Glomerular visceral epithelial cell (primary cell): ENCODE data around the gene DYNC2I2.
"Not testable (repeated sequence)": the region's sequence is repeated elsewhere in the genome, so short reads cannot be mapped to it uniquely, and the experiment has no call there.

Experiments used
- DNase-seq: peaks from one replicate; pipeline ENCODE4 v3.0.0-alpha.2; 2016; ENCODE audit errors: extremely low spot score

DYNC2I2 gene

DNA sequence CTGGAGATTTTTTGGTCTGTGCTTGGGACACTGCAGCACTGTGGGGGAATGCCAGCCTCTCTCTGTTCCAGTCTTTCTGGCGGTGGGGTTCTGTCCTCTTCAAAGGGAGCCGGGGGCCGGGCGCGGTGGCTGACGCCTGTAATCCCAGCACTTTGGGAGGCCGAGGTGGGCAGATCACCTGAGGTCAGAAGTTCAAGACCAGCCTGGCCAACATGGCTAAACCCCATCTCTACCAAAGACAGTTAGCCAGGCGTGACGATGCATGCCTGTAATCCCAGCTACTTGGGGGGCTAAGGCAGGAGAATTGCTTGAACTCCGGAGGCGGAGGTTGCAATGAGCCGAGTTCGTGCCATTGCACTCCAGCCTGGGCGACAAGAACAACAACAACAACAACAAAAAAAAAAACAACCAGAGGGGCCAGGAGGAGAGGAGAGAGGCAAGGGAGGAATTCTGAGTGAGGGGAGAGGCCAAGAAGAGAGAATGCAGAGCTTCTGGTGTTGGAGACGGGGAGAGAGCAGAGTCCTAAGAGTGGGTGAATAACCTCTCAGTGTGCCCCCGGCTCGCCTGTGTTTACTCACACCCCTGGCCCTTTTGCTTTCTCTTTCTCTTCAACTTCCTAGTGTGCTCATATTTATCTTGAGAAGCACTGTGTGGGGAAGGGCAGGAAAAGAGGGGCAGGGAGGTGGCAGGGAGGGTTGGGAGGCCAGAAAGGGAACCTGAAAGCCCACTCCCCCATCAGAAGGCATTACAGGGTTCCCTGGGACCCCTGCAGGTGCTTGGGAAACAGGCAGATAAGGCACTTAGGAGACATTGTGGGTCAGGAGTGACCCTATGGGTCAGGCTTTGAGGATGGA is 29.2 kb upstream of the DYNC2I2 start:
- no peak for DNase-seq

DNA sequence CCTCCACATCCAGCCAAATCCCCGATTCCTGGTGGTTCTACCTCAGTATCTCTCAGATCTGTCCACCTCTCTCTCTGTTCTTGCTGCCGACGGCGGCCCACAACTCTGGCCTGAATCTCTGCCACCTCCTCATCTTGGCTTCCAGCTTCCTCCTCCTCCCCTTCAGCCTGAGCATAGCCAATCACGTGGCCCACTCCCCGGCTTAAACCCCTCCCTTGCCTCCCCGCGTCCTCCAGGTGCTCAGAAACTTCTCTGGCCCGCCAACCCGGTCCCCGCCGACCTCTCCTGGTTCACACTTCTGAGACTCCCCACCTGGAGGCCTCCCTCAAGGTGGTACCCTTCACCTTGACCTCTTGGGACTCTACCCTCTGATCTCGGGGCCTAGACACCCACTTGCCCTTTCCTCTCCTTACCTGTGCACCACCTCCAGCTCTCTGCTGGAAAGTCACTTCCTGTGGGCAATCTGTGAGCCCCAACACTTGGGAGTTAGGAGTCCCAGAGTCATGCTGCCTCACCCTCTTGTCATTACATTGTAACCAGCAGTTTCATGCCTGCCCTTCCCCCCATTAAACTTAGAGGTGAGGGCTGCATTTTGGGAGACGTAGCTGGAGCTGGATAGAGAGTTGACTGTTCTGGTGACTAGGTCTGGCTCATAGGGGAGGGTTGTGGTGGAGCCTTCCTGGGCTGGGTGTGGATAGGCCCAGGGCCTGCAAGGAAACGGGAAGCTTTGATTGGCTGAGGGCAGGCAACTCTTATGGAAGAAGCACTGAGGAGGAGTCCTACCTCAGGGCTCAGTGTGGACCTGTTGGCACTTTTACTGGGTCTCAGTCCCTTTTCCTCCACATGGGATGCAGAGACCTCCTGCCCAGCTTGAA is 27.9 kb upstream of the DYNC2I2 start:
- peak; percentile 86 for DNase-seq

DNA sequence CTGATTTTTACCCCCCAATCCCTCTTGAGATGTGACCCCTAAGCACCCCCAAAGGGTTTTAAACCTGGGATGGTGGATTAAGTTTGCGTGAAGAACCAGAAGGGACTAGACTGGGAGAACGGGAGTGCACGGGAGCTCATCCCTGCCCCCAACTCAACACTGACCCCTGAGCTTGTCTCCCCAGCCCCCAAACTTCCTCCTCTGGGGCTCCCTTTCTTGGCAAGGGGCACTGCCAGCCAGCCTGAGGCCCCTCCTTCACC is 27.3 kb upstream of the DYNC2I2 start:
- no peak for DNase-seq

DNA sequence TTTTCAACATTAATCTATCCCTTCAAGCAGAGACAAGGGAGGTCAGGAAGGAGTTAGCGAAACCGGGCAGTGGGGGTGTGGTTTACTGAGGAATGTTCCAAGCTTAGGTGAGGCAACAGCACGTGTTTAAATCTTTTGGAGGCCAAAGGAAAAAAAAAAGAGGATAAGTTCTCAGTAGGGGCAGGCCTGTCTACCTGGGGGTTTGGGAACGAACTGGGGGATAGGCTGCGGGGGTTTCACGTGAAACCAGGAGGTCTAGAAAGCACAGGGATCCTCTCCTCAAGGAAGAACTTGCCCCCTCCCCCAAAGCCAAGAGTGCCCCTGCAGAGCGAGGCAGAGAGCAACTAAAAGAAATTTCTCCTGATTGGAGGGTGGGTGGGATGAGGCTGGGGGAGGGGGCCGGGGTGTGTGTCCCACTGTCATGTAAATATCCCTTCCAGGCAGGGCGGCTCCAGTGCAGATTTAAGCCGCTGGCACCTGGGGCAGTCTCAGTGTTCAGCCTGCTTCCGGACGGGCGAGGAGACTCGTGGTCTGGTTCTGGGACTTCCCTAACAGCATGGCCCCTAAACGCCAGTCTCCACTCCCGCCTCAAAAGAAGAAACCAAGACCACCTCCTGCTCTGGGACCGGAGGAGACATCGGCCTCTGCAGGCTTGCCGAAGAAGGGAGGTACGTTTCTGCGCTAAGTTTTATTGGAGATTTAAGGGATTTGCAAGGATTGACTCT is 26.9 kb upstream of the DYNC2I2 start:
- peak; percentile 50 for DNase-seq

DNA sequence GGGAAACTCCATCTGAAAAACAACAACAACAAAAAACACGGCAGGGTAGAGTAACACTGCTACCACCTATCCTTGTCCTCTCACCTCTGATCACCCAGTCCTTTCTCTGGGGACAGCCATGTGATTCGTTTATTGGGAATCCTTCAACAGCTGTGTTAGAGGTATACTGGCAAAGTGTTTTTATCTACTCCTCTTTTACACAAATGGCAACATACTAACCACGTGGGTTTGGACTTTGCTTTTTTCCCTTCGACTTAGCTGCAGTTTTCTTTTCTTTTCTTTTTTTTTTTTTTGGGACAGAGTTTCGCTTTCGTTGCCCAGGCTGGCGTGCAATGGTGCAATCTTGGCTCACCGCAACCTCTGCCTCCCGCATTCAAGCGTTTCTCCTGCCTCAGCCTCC is 21.1 kb upstream of the DYNC2I2 start:
- no peak for DNase-seq

DNA sequence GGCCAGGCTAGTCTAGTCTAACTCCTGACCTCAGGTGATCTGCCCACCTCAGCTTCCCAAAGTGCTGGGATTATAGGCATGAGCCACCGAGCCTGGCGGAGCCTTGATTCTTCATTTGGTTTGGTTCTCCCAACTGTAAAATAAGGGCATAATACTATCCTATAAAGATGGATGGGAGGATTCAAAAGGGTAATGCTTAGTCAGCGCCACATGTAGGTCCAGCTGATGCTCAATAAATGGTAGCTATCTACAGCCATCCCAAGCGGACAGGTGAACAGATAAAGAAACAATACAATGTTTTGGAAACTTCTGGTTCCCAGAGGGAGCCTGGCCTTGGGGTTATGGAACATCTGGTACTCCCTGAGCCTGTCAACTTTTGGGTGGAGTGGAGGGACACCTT is 18.7 kb upstream of the DYNC2I2 start:
- DNase-seq = no peak

DNA sequence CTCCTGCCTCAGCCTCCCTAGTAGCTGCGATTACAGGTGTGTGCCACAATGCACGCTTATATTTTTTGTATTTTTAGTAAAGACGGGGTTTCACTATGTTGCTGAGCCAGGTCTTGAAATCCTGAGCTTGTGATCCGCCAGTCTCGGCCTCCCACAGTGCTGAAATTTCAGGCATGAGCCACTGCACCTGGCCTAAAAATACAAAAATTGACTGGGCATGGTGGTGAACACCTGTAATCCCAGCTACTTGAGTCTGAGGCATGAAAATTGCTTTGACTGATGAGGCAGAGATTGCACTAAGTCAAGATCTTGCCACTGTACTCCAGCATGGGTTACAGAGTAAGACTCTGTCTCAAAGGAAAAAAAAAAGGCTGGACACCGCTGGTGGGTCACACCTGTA is 13.1 kb upstream of the DYNC2I2 start:
- no peak for DNase-seq

DNA sequence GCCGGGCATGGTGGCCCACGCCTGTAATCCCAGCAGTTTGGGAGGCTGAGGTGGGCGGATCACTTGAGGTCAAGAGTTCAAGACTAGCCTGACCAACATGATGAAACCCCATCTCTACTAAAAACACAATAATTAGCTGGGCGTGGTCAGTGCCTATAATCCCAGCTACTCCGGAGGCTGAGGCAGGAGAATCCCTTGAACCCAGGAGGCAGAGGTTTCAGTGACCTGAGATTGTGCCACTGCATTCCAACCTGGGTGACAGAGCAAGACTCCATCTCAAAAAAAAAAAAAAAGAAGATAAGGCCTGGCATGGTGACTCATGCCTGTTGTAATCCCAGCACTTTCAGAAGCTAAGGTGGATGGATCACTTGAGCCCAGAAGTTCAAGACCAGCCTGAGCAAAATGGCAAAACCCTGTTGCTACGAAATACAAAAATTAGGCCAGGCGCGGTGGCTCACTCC is 9.9 kb upstream of the DYNC2I2 start:
- DNase-seq = not testable (repeated sequence)

DNA sequence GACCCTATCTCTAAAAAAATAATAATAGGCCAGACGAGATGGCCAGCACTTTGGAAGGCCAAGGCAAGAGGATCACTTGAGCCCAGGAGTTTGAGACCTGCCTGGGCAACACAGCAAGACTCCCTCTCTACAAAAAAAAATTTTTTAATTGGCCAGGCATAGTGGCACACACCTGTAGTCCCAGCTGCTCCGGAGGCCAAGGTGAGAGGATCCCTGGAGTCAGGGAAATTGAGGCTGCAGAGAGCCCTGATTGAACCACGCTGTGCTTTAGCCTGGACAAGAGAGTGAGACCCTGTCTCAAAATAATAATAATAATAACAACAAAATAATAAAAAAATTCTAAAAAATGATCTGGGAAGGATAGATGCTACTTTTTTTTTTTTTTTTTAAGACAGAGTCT is 1.1 kb upstream of the DYNC2I2 start:
- no peak for DNase-seq

DNA sequence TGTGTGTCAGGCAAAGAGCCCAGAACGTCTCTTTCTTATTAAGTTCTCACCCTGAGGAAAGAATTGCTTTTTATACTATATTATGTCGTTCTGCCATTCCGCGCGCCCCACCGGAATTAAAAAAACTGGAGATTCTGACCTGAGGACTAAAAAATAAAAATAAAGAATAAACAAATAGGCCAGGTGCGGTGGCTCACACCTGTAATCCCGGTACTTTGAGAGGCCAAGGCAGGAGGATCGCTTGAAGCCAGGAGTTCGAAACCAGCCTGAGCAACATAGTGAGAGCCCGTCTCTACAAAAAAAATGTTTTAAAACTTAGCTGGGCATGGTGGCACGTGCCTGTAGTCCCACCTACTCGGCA is 677 bp upstream of the DYNC2I2 start:
- no peak for DNase-seq

DNA sequence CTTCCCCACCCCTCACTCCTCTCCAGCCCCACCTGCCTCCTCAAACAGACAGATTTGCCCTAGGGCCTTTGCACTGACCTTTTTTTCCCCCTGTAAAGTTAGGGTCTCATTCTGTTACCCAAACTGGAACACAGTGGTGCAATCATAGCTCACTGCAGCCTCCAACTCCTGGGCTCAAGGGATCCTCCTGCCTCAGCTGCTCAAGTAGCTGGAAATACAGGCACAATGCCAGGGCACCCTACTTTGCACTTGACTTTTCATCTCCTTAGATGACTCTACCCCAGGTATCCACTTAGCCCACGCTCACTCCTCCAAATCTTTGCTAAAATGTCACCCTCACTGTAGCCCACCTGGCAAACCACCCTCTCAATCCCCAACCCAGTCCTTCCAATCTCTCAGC is 2.2 kb downstream of the DYNC2I2 start:
- DNase-seq = no peak

DNA sequence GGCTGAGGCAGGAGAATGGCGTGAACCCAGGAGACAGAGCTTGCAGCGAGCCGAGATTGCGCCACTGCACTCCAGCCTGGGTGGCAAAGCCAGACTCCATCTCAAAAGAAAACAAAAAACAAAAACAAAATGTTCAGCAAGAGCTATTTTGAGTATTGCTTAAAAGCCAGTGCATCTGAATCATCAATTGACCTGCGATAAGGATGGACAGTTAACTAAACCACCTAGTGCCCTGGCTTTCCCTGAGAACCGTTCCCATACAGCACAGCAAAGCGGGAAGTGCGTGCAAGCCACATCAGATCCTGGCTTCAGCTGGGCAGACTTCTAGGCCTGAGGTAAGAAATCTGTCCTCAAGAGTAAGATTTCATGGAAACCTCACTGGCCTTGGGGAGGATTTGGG is 2.7 kb downstream of the DYNC2I2 start:
- DNase-seq = no peak

DNA sequence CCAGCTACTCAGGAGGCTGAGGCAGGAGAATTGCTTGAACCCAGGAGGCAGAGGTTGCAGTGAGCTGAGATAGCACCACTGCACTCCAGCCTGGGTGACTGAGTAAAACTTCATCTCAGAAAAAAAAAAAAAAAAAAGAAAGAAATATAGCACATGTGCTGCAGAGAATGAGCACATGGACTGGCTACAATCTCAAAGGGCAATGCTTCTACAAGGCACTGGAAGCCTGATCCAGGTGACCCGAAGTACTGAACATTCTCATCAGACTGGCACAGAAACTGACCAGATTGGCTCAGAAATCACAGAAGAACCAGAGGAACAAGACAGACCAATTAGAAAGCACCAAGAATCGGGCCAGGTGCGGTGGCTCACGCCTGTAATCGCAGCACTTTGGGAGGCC is 4.8 kb downstream of the DYNC2I2 start:
- no peak for DNase-seq

DNA sequence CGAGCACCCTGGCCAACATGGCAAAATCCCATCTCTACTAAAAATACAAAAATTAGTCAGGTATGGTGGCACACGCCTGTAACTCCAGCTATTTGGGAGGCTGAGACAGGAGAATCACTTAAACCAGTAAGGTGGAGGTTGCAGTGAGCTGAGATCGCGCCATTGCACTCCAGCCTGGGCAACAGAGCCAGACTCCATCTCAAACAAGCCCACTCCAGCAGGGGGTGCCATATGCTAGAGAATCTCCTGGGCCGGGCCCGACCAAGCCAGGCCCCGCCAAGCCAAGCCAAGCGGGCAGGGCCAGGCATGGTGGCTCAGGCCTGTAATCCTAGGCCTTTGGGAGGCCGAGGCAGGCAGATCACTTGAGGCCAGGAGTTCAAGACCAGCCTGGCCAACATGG is 8.4 kb downstream of the DYNC2I2 start:
- not testable (repeated sequence) for DNase-seq

DNA sequence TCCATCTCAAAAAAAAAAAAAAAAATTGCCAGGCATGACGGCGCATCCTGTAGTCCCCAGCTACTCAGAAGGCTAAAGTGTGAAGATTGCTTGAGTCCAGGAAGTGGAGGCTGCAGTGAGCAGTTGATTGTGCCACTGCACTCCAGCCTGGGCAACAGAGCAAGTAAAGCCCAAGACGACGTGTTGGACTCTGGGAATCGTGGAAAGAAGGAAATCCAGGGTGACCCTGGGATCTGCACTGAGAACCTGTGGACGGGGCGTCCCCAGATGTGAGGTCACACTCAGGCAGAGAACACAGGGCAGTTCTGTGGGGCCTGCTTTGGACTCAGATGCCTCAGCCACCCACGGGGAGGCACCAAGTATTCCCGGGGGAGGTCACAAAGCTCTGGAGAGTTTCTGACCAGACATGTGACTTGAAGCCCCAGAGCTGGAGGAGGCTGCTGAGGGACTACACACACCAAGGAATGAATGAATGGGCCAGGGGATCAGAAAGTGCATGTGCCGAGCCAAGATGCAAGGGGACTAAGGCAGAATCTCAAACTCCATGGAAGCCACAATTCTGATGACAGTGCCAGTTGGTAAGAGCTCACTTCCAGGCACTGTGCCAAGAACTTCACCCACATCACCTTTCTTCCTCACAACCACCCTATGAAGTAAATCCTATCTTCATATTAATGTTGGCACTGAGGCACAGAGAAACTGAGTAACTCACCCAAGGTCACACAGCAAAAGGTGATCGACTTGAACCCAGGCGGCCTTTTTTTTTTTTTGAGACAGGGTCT is 12.9 kb downstream of the DYNC2I2 start:
- DNase-seq = no peak

DNA sequence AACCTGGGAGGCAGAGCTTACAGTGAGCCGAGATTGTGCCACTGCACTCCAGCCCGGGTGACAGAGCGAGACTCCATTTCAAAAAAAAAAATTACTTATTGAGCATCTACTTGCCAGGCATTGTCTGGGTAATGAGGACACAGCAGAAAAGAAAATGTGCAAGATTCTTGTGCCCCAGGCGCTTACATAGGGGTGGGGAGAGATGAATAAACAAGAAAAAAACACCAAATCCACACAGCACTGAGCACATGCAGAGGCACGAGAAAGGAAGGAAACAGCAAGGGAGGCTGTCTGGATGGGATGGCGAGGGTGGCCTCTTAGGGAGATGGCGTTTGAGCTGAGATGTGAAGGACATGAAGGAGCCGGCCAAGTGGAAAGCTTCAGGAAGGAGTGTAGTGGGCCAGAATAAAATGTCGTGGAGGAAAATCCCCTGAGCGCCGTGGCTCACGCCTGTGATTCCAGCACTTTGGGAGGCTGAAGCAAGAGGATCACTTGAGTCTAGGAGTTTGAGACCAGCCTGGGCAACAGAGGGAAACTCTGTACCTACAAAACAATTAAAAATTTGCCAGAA is 13.9 kb downstream of the DYNC2I2 start:
- DNase-seq = no peak

DNA sequence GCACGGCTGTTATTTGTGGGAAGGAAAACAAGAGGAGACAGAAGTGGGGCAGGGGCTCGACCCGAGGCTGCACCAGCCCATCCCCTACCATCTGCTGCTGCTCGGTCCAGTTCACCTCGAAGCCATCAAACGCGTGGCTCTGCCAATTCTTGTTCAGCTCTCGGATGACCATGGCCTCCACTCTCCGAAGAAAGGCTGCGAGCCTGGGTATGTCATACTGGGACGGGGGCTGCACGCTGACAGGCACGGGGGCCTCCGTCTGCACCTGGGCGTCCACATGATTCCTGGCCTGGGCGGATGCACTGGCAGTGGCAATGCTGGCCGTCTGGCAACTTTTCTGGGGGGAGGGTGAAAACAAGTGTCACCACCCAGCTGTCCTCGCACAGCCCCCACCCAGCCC is 16.0 kb downstream of the DYNC2I2 start:
- DNase-seq = no peak

DNA sequence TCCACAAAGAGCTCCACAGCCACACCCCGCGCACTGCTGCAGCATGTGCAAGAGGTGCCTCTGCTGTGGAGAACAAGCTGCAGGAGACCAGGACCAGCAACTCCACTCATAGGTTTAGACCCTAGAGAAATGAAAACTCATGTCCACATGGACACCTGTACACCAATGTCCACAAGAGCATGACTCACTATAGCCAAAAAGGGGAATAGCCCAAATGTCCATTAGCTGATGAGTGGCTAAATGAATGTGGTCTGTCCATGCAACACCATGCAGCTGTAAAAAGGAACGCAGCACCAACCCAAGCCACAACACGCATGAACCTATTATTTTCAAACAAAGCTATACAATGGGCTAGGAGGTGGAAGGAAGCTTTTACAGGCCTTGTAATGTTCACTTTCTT is 18.1 kb downstream of the DYNC2I2 start:
- no peak for DNase-seq

DNA sequence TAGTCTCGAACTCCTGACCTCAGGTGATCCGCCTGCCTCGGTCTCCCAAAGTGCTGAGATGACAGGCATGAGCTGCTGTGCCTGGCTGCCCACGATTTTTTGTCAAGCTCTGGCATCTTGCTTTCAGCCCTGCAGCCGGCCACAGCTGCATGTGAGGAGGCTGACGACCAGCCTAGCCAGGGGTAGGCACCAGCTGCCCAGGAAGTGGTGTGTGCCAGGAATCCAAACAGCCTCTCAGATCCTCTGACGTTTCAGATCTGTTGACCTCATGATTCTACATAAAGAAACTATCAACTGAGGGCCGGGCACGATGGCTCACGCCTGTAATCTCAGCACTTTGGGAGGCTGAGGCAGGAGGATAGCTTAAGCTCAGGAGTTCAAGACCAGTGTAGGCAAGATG is 19.0 kb downstream of the DYNC2I2 start:
- DNase-seq = no peak

DNA sequence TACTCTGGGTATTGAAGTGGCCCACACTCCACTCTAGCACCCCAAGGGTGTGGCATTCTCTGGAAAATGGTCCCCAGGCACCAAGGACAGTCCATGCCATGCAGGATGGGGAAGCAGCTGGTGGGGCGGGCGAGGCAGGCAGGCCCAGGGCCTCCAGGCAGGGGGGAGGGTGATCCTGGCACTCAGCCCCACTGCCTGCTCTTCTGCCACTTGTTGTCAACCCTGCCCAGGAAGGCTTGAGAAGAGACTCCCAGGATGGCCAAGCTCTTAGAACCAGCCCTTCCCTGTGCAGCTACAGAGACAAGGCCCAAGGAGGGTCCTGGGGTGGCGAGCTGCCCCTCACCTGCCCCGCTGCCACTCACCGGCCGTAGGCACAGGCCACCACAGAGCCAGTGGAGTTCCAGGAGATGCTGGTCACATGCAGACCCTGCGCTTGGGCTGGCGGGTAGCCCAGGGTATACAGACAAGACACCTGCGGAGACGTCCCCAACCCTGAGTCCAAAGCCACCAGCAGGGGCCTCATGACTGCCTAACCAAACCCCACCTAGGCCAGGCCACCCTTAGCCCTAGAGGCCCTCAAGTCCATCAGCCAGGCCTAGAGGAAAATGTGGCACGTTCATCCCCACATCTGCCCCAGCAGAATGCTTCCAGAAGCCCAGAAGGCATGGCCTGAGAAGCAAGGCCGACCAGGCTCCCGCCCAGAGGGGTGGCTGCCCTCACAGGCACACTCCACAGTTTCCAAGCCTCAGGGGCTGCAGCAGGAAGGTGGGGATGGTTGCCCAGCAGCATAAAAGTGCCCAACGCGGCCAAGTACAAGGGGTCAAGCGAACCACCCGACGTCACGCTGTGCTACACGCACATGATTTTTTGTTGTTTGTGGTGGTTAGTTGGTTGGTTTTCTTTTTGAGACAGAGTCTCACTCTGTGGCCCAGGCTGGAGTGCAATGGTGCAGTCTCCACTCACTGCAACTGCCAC is 19.8 kb downstream of the DYNC2I2 start:
- DNase-seq = no peak
